NCI-H1105 (cell line): Measurements from ENCODE around the gene SELENOP.
"Not testable (repeated sequence)": the region's sequence is repeated elsewhere in the genome, so short reads cannot be mapped to it uniquely, and the experiment has no call there.

ENCODE experiments used
- DNase-seq: peaks from one replicate; lab custom pipeline; 2025; lab: John Stamatoyannopoulos, UW

SELENOP gene, protein sequence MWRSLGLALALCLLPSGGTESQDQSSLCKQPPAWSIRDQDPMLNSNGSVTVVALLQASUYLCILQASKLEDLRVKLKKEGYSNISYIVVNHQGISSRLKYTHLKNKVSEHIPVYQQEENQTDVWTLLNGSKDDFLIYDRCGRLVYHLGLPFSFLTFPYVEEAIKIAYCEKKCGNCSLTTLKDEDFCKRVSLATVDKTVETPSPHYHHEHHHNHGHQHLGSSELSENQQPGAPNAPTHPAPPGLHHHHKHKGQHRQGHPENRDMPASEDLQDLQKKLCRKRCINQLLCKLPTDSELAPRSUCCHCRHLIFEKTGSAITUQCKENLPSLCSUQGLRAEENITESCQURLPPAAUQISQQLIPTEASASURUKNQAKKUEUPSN

DNA sequence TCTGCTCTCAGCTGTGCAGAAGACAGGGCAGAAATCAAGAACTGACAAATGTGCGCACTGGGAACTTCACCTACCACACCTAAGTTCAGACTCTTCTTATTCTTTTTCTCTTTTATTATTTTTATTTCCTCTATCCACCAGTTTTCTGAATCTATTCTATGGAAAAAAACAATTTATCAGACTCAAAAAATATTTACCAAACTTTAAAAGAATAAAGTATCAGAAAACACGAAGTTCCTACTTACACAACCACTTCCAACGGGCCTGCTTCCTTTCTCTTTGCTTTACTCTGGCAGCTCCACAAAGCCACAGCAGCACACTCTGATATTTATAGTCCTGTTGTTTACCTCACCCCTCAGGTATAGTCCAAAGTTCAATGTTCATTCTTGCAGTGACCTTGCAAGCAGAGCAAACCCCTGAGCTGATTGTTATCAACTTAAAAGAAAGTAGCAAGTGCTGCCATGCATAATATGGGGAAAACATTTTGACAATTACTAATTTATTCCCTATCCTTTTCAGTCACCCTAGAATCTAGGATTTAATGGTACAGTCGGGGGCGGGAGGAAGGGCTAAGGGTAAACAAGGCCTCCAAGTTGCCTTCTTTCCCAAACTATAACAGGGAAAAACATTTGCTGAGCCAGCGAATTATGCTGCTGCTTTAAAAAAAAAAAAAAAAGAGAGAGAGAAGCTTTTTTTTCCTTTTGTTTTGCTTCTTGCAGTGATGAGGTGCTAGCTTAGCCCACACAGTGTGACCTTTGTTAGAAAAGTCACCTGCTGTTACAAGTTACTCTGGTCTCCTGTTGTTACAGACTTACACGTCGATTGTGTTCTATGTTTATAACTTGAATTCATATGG is at the start of gene SELENOP:
Gene SELENOP (minus strand): TSS at position 302 of the 856 bp plus-strand sequence. CDS start 3,539 bp downstream, outside the sequence.
- DNase-seq: peak; percentile 57

DNA sequence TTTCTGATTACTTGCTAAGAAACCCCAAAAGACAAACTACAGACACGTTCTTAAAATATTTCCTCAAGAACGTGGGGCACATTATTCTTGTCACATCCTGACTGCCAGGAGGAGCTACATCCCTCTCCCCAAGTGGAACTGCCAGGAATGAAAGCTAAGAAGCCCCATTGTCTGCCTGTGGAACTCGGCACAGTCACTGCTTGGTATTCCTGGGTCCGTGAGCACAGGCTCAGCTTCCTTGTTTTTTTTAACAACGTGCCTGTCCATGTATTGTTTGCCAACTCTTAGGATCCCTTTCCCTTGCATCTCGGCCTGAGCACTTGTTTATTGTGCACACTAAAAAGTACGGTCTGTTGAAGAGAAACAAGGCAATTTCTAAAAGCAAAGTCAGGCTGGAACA is 47.0 kb upstream of the SELENOP start:
- no peak for DNase-seq

DNA sequence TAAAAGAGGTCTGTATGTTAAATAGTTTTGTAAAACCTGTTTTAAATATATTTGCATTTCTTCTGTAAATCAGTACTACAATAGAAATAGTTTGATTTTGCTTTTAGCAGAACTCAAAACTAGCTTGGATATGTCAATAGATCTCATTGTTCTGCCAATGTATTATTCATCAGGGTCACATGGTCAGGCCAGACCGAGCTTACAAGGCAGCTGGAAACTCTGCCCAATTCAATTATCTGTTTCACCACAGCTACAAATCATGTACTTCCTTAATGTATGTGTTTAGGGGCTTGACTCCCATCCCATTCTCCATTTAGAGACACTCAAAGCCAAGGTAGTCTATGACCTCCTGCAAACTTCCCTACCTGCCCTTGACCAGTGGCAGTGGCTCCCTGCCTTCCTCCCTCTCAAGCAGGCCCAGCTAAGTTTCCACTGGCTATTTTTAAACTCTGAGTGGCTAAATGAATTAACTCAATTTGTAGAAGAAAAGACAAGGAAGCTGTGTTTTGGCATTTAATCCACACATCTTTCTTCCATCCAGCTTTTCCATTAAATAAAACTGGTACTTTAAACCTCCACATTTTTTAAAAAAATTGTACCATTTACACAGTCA is 46.4 kb upstream of the SELENOP start:
- DNase-seq: no peak

DNA sequence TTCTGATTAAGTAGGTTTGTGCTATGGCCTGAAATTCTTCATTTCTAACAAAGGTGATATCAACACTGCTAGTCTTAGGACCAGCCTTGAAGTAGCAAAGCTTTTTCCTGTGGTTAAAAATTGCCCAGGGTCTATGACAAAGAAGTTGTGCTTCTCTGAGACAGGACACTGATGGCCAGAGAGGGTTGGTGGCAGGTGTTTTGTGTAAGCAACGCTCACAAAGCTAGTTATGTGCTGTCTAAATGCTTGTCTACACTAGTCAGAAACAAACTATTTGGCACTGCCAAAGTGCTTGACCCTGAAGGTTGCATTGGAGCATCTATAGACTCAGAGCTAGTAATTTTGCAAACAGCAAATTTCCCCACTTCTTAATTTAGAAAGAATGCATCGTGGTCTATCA is 44.1 kb upstream of the SELENOP start:
- DNase-seq: no peak

DNA sequence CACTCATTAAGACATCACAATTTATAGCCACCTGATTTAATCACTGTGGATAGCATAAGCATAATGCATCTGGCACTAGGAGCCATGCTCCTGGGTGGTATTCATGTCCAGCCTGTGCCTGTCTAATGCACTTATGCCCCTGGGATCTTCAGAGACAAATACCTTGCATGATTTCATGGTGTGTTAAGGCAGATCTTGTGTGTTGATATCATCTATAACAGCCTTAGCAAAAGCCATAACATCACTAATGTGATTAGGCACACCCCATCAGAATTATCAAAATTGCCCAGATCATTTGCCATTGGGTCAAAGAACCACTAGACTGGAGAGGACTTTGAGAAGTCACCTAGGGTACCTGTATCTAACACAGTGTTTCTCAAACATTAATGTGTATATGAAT is 43.7 kb upstream of the SELENOP start:
- DNase-seq: no peak

DNA sequence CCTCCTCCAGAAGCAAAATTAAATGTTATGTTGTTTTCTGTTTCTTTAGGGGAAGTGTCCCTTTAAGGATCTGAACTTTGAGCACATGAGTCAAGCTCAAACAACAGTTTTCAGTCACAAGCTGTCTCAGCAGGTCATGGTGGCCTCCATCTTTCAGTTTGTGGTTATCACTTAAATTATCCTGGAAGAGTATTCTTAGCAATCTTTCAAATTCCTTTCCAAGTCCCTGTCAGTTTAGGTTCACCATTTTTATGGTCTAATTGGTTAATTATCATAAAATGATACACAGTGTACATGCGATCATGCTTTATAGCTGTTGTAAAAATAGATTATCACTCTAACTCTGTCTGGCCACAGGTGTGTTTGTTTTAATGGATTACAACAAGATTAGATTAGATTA is 43.1 kb upstream of the SELENOP start:
- DNase-seq: no peak

DNA sequence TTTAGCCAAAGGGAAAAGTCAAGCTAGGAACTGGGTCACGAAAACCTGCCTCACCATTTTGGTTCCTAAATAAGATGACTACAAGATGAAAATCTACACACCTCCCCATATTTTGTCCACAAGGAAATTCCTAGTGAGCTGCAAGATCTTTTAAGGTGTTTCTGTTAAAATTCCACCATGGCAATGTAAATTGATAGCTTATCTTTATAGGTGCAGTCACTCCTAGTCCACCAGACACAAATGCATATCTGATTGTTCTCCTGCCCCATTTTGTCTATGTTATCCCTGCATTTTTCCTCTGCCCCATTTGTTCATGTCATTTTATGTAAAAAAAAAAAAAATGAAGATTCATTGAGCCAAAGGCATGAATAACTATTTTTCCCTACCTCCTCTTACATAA is 41.1 kb upstream of the SELENOP start:
- DNase-seq: no peak

DNA sequence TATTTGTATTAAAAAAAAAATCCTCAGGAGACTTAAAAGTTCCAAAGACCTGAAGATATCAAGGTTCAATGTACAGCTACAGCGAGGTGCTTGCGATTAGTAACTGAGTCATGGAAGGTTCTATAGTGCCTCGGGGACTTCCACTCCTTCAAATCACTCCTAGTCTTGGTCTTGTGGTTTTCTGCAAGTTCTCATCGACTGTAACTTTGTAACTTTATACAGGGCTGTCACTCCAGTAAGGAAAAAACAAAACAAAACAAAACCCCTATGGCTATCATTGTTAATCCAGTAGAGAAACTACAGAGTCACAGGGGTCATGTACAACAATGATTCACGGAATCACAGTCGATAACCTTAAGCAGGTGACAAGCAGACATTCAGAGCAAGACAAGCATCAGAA is 39.8 kb upstream of the SELENOP start:
- no peak for DNase-seq

DNA sequence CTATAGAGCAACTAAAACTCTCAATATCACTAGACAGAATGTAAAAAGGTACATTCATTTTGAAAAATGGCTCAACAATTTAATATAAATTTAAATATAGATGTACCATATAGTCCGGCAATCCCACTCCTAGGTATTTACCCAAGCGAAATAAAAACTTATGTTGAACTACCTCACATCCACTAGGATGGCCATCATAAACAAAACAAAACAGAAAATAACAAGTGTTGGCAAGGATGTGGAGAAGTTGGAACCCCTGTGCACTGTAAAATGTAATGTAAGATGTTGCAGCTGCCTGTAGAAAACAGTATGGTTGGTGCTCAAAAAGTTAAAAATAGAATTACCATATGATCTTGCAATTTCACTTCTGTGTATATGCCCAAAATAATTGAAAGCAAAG is 36.9 kb upstream of the SELENOP start:
- no peak for DNase-seq

DNA sequence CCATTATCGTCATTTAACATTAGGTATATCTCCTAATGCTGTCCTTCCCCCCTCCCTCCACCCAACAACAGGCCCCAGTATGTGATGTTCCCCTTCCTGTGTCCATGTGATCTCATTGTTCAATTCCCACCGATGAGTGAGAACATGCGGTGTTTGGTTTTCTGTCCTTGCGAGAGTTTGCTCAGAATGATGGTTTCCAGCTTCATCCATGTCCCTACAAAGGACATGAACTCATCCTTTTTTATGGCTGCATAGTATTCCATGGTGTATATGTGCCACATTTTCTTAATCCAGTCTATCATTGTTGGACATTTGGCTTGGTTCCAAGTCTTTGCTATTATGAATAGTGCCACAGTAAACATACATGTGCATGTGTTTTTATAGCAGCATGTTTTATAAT is 32.7 kb upstream of the SELENOP start:
- not testable (repeated sequence) for DNase-seq

DNA sequence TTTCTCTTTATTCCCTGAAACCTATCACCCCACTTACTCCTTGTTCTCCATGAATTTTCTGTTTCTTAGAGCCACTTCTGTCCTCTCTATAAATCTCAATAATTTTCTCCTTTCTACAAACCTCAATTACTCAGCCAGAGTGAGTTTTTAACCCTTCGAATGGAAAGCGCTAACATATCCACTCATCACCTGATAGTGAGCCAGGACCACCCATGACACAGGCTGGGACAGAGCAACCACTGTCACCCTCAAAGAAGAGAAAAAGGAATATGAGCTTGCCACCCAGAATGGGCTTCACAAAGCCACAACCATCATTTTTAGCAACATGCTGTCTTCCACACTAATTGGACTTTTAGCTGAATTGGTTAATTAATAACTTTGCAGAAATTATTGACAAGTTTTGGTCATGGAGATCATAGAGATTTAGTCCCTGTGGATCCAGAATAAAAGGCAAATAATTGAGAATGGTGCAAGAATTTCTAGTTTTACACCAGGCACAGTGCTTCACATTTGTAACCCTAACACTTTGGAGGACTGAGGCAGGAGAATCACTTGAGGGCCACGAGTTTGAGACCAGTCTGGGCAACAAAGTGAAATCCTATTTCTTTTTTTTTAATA is 32.1 kb upstream of the SELENOP start:
- no peak for DNase-seq

DNA sequence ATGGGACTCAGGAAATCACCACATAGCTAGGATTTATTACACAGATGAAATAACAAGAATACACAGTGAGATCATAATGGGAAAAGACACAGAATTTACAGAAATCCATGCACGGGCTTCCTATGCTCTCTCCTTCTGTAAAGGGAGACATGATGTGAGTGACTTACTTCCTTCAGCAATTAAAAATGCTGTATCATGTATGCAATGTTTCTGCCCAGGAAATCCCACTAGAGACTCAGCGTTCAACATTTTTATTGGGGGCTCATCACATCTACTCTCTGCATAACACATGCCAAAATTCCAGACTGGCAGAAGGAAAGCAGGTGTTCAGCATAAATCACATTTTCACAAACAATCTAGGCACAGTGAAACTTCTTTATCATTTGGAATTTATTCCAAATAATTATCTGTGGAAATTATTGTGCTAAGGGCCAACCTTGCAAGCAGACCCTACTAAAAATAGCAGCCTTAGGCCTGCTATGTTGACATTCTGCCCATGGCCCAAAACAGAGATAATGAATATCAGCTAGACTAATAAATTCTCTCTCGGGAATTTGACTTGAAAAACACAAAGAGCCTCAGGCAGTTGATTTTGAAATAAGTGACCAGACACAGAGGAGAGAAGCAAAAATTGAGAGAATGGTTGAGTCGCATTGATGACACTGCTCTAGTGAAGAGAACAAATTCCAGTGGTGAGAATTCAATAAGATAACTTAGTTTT is 31.4 kb upstream of the SELENOP start:
- no peak for DNase-seq

DNA sequence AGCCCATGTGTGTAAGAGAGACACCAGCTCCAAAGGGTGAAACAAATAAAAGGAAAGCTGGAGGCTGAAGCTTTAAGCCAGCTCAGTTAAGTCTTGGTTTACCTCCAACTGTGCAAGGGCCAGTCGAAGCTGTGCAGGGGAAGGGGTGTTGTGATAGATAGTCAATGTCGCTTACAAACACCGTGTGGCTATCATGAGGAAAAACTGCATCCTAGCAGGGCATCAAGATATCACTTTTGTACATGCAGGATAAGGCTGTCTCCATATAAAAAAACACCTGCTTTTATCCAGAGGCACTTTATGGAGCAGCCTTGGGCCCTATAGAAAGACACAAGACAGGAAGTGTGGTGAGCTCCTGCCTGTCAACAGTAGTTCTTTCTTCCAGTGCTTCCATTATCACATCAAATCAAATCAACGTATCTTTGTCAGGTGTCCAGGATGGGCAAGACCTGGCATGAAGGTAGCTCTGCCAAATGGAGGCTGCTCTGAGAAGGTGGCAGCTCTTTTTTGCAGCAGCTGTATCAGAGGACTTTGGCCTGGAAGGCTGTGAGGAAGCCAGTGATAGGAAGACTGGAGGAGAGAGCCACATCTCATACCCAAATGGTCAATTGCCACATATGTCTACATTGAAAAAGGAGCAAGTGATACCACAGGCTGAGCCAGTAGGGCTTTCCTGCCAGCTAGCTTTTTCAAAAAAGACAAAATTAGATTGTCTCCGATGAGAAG is 29.3 kb upstream of the SELENOP start:
- no peak for DNase-seq

DNA sequence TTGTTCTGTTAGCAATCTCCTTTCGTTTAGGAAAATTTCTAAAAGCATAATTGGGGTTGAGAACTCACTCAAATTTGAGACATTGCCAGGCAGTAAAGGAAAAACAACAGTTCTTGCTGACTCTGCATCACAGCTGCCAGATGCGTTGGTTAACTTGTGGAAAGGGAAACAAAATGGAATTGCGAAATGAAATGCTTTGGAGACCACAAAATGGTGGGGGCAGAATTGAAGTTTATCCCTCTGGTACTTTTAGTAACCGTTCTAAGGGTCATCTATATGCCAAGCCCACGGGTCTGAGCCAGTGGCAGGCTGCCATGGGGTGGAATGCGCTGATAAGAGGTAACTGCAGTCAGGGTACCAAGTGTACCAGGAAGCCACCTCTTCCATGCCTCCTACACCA is 28.6 kb upstream of the SELENOP start:
- DNase-seq: peak; percentile 12

DNA sequence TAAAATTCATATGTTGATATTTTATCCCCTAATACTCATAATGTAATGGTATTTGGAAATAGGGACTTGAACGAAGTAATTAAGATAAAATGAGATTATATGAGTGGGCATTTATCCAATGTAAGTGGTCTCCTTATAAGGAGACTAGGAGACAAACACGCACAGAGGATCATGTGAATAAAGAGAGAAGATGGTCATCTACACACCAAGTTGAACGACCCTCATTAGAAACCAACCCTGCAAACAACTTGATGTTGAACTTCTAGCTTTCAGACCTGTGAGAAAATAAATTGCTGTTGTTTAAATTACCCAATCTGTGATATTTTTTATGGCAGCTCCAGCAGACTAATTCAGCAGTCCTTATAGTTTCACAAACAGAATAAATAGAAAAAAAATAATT is 27.5 kb upstream of the SELENOP start:
- no peak for DNase-seq

DNA sequence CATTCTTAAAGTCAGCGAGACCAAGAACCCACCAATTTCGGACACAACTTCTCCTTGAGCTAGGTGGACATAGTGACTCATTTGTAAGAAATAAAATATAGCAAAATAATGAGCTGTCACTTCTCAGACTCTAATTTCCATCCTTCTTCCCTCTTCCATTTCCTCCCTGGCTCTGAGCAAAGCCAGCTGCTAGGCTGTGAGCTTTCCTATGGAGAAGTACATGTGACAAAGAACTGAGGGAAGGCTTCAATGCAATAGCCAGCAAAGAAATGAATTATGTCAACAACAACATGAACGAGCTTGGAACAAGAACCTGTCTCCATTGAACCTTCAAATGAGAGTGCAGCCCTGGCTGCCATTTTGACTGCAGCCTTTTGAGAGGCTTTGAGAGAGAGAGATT is 25.9 kb upstream of the SELENOP start:
- DNase-seq: no peak

DNA sequence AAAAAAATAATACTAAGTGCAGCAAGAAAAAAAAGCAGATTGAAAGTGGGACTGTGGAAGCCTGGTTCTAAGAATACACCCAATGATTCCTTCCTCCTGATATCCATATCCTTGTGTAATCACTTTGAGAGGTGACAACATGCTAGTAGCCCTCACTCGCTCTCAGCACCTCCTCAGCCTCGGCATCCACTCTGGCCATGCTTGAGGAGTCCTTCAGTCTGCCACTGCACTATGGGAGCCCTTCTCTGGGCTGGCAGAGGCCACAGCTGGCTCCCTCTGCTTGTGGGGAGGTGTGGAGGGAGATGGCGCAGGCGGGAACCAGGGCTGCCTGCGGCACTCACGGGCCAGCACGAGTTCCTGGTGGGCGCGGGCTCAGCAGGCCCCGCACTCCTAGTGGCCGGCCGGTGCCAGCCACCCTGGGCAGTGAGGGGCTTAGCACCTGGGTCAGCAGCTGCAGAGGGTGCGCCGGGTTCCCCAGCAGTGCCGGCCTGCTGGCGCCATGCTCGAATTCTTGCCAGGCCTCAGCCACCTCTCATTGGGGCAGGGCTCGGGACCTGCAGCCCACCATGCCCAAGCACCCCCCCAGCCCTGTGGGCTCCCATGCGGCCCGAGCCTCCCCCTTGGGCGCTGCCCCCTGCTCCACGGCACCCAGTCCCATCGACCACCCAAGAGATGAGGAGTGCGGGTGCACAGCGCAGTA is 24.5 kb upstream of the SELENOP start:
- no peak for DNase-seq

DNA sequence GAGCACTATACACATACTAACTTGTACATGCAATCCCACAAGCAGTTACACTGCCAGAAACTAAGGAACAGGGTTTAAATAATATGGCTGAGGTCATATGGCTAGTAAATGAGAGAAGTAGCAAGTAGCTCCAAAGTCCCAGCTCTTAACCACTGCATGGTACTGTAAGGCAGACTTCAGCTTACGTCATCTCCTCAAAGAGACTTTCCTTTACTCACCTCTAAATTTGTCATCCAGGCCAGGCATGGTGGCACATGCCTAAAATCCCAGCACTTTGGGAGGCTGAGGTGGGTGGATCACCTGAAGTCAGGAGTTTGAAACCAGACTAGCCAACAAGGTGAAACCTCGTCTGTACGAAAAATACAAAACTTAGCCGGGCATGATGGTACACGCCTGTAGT is 20.4 kb upstream of the SELENOP start:
- no peak for DNase-seq

DNA sequence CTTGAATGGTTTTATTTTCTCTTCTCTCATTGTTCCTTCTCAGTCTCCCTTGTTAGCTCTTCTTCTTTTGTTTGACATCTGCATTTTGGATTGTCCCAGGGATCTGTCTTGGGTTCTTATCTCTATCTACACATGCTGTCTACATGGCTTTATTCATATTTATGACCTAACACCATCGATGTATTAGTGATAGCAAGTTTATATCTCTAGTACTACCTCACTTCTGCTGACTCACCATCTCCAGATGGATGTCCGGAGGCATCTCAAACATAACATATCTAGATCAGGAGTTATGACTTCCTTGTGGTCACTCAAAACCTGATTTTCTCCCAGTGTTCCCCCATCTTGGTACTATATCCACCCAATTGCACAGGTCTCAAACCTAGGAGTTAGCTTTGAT is 19.2 kb upstream of the SELENOP start:
- DNase-seq: no peak

DNA sequence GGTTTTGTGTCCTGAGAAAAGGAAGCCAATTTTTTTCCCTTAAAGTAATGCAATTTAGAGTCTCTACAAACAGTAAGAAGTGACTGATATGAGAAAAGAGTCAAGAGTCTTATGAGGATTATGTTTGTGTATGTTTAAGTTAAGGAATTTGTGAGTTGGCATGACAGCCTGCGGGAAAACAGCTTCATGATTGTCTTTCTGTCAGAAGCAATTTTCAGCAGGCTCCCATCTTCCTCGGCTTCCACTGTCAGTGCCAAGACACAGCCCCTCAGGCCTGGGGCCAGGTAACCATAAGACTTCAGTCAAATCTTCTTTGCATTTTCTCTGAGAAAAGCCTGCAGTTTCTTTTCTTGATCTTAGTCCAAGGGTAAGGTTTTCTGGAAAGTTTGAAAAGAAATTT is 17.0 kb upstream of the SELENOP start:
- no peak for DNase-seq
